NB4 (cell line): ENCODE results near the gene SLC30A1.

Experiments
- CTCF ChIP-seq: IDR thresholded peaks from one replicate; pipeline ENCODE4 v1.5.1; 2012; ENCODE audit warnings: low read depth, low read length
- MYC ChIP-seq: IDR thresholded peaks from 2 replicates; pipeline ENCODE4 v1.6.1; 2011; ENCODE audit warnings: low read depth, low read length
- POLR2A ChIP-seq: IDR thresholded peaks from 2 replicates; pipeline ENCODE4 v1.6.1; 2011; ENCODE audit warnings: mild to moderate bottlenecking; ENCODE audit not compliant: insufficient read length; ENCODE audit errors: extremely low read depth

DNA sequence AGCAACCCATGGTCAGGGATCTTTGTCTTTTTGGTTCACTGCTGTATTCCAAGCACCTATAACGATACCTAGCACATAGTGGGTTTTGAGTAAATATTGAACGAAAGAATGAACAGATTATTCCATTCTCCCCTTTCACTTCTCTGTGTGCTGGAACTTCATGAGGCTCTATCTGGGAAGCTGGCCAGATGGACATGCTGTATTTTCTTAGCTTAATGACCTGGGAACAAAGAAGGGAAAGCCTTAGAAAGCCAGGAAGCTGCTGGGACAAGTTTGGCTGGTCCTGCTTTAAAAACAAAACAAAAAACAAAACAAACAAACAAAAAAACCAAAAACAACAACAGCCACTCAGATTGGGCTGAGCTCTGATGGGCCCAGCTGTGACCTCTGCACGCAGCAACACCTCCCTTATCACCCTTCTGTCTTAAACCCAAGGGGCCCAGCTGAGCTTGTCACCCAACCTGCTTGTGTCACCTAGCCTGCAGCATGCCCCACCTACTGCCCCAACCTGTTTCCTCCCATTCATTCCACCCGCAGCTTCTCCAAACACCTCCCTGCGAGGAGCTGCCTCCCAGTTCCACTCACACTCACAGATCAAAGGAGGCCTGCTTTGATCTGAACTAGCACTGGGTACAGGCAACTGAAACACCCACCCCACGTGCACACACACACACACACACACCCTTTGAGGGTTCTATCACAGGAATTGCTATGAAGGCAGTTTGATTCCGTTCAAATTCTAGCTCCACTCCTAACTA lies 37.1 kb downstream of the SLC30A1 start:
- no peak for TF ChIP-seq MYC
- TF ChIP-seq POLR2A: no peak
- no peak for TF ChIP-seq CTCF
